GM18861 (cell line): ENCODE measurements around the gene HDAC7.

ENCODE experiments used
- ATAC-seq: cut with Tn5 transposase; IDR thresholded peaks from one replicate; pipeline ENCODE4 v1.9.1; 2021; ENCODE audit not compliant: unreplicated experiment

Gene HDAC7

DNA sequence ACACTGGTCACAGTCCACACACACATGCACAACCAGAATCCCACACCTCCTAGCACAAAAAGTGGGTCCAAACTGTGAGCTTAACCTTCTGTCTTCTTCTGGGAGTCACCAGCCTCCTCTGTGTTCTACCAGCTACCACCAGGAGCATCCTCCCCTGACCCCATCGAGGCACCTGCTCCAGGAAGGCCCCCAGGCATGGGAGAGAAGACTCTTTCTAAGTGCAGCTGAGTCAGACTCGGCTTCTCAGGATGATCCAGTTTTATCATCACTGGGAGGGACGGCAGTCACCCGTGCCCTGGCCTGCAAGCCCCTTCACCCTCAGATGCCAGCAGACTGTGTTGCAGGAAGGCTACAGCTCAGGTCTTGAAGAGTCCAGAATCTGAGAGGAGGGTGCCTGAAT, 86.6 kb downstream of the HDAC7 start:
- ATAC-seq, result no peak
